Astrocyte of the spinal cord (primary cell): ENCODE measurements around the gene CKAP2L.
"Not testable (repeated sequence)": the region's sequence is repeated elsewhere in the genome, so short reads cannot be mapped to it uniquely, and the experiment has no call there.

ENCODE experiments used
- DNase-seq: peaks from one replicate; pipeline ENCODE4 v3.0.0; 2011; ENCODE audit warnings: low read depth, low spot score
- H3K4me3 ChIP-seq: 2 replicates; pipeline ENCODE4 v1.5.1; 2011; ENCODE audit warnings: low read depth, mild to moderate bottlenecking, low read length, moderate library complexity
- CTCF ChIP-seq: IDR thresholded peaks from 2 replicates; pipeline ENCODE4 v1.5.1; 2012; ENCODE audit warnings: low read depth, mild to moderate bottlenecking, low read length, inconsistent platforms
- in situ Hi-C: cut with HindIII; loops from 2 replicates; pipeline ENCODE4 v1.10.0; 2017; ENCODE audit warnings: low sequenced_read_pairs

Gene CKAP2L

GRCh38 chr2:112718863-112719370 is 45.5 kb downstream of the CKAP2L start:
- no peak for TF ChIP-seq CTCF
- in situ Hi-C loops = no loop called here
- H3K4me3 ChIP-seq = no peak overlapping the region
- no peak for DNase-seq

GRCh38 chr2:112716826-112717352 is 47.5 kb downstream of the CKAP2L start:
- DNase-seq, in situ Hi-C loops, H3K4me3 ChIP-seq: not testable (repeated sequence)

- H3K4me3 ChIP-seq, in situ Hi-C loops: not testable (repeated sequence)
Observed at GRCh38 chr2:112716094-112716493, 48.3 kb downstream of the CKAP2L start.

GRCh38 chr2:112714836-112715631 is 49.4 kb downstream of the CKAP2L start:
- peak; percentile 24 for DNase-seq
- no peak for TF ChIP-seq CTCF
- in situ Hi-C loops = no loop called here
- H3K4me3 ChIP-seq = no peak overlapping the region

More at GRCh38 chr2:112716094-112716493, 48.3 kb downstream of the CKAP2L start:
- not testable (repeated sequence) for DNase-seq

GRCh38 chr2:112714331-112714730 is 50.1 kb downstream of the CKAP2L start:
- no peak overlapping the region for H3K4me3 ChIP-seq
- no peak for TF ChIP-seq CTCF
- in situ Hi-C loops = no loop called here
- no peak for DNase-seq

GRCh38 chr2:112713926-112714325 is 50.5 kb downstream of the CKAP2L start:
- no peak overlapping the region for H3K4me3 ChIP-seq
- in situ Hi-C loops = no loop called here
- TF ChIP-seq CTCF = no peak
- no peak for DNase-seq

GRCh38 chr2:112713585-112713925 is 50.9 kb downstream of the CKAP2L start:
- no peak for DNase-seq
- TF ChIP-seq CTCF = no peak
- H3K4me3 ChIP-seq = no peak overlapping the region
- in situ Hi-C loops = no loop called here
